HEK293T (cell line): ENCODE measurements around the gene NOP10.

Experiments
- CTCF ChIA-PET: fragments of 350-600 bp; formaldehyde crosslinking; extraction: SDS; loops from one replicate; lab custom pipeline; 2021; ENCODE audit warnings: antibody characterized with exemption, inconsistent platforms; lab: Yijun Ruan, JAX
- POLR2A ChIA-PET: fragments of 350-600 bp; formaldehyde crosslinking; extraction: SDS; loops from one replicate; lab custom pipeline; 2020; ENCODE audit warnings: antibody characterized with exemption, inconsistent platforms; lab: Yijun Ruan, JAX
- DNase-seq: peaks from one replicate; pipeline ENCODE4 v3.0.0; 2012; ENCODE audit warnings: mixed read lengths; ENCODE audit errors: extremely low spot score
- ARNT ChIP-seq: fragments of 450-650 bp; IDR thresholded peaks from 2 replicates; pipeline ENCODE4 v1.6.1; 2017; ENCODE audit warnings: mild to moderate bottlenecking
- BHLHE40 ChIP-seq: fragments of 450-650 bp; IDR thresholded peaks from 2 replicates; pipeline ENCODE4 v1.6.1; 2016; ENCODE audit warnings: mild to moderate bottlenecking, moderate library complexity, borderline replicate concordance
- CTBP1 ChIP-seq: fragments of 450-650 bp; IDR thresholded peaks from 2 replicates; pipeline ENCODE4 v1.6.1; 2016; ENCODE audit warnings: borderline replicate concordance
- ELF4 ChIP-seq: fragments of 450-650 bp; IDR thresholded peaks from 2 replicates; pipeline ENCODE4 v1.6.1; 2017; ENCODE audit warnings: antibody characterized with exemption
- FOXA1 ChIP-seq: fragments of 450-650 bp; IDR thresholded peaks from 2 replicates; pipeline ENCODE4 v1.6.1; 2016; ENCODE audit warnings: mild to moderate bottlenecking
- FOXK2 ChIP-seq: fragments of 450-650 bp; IDR thresholded peaks from 2 replicates; pipeline ENCODE4 v1.6.1; 2016; ENCODE audit warnings: mild to moderate bottlenecking
- FOXM1 ChIP-seq: fragments of 450-650 bp; IDR thresholded peaks from 2 replicates; pipeline ENCODE4 v1.6.1; 2017; ENCODE audit warnings: mild to moderate bottlenecking, borderline replicate concordance
- HDGF ChIP-seq: fragments of 450-650 bp; IDR thresholded peaks from 2 replicates; pipeline ENCODE4 v1.6.1; 2017; ENCODE audit warnings: antibody characterized with exemption, borderline replicate concordance
- L3MBTL2 ChIP-seq: fragments of 450-650 bp; conservative IDR thresholded peaks from 2 replicates; pipeline ENCODE4 v1.6.1; 2016; ENCODE audit warnings: mild to moderate bottlenecking
- LEF1 ChIP-seq: fragments of 450-650 bp; IDR thresholded peaks from 2 replicates; pipeline ENCODE4 v1.6.1; 2017; ENCODE audit warnings: mild to moderate bottlenecking, borderline replicate concordance
- NFRKB ChIP-seq: fragments of 450-650 bp; IDR thresholded peaks from 2 replicates; pipeline ENCODE4 v1.6.1; 2016; ENCODE audit warnings: mild to moderate bottlenecking, moderate library complexity
- SP1 ChIP-seq: fragments of 450-650 bp; IDR thresholded peaks from 2 replicates; pipeline ENCODE4 v1.6.1; 2017
- SUZ12 ChIP-seq: fragments of 450-650 bp; IDR thresholded peaks from 2 replicates; pipeline ENCODE4 v1.6.1; 2016; ENCODE audit warnings: mild to moderate bottlenecking
- TARDBP ChIP-seq: fragments of 450-650 bp; IDR thresholded peaks from 2 replicates; pipeline ENCODE4 v1.6.1; 2016
- ZNF384 ChIP-seq: fragments of 450-650 bp; IDR thresholded peaks from 2 replicates; pipeline ENCODE4 v1.6.1; 2016
- TF ChIP-seq, protein P1 (sequence below): fragments of 450-650 bp; IDR thresholded peaks from 2 replicates; pipeline ENCODE4 v1.6.1; 2016

NOP10 gene

DNA sequence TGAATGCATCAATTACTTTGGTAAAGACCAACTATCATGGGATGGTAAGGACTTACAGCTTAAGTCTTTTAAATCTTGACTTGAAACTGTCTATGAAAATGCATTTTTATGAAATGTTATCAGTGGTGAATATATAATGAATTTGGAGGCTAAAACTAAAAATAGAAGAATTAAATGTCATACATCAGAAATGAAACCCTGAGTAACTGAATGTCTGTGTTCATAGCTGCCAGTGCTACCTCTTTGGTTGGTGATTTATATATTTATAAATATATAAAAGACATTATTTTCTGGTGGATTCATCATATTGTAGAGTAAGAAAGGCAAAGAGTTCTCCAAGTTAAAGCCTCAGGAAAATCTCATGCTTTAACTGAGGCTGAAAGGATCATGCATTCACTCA, 17.6 kb downstream of the NOP10 start:
- ChIA-PET CTCF (no interaction called here), POLR2A (interaction anchor here (1.1 to 1.3 kb wide), 2 partner anchors 13 to 18 kb away, joined by 3 to 4 read pairs; partner anchors contain the start of genes NOP10 and NUTM1)
- DNase-seq = no peak
- TF ChIP-seq L3MBTL2 = no peak
- no peak for TF ChIP-seq ELF4
- TF ChIP-seq SP1 = no peak

DNA sequence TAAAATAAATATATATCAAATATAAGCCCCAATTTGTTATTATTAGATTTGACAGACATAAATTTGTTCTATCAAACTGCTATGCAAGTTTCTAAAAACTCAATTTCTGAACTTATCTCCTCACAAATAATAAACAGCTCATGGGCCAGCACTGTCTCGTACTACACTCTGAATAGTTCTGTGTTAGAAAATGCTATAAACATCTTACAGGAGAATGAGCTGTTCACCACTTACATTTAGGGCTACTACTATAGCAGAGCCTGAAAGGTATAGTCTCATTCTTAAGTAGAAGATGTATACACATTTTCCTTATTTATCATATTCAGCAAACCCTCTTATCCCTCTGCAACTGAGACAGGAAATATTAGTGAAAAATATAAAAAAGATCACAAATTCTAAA, 18.0 kb downstream of the NOP10 start:
- DNase-seq = no peak
- CTCF ChIA-PET = no interaction called here
- POLR2A ChIA-PET = no interaction called here
- no peak for TF ChIP-seq SUZ12
- no peak for TF ChIP-seq FOXM1
- no peak for TF ChIP-seq NFRKB
- no peak for TF ChIP-seq ZNF384
- TF ChIP-seq SP1 = no peak
- TF ChIP-seq, protein P1, sequence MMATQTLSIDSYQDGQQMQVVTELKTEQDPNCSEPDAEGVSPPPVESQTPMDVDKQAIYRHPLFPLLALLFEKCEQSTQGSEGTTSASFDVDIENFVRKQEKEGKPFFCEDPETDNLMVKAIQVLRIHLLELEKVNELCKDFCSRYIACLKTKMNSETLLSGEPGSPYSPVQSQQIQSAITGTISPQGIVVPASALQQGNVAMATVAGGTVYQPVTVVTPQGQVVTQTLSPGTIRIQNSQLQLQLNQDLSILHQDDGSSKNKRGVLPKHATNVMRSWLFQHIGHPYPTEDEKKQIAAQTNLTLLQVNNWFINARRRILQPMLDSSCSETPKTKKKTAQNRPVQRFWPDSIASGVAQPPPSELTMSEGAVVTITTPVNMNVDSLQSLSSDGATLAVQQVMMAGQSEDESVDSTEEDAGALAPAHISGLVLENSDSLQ = no peak
- no peak for TF ChIP-seq L3MBTL2
- no peak for TF ChIP-seq LEF1
- no peak for TF ChIP-seq ARNT

DNA sequence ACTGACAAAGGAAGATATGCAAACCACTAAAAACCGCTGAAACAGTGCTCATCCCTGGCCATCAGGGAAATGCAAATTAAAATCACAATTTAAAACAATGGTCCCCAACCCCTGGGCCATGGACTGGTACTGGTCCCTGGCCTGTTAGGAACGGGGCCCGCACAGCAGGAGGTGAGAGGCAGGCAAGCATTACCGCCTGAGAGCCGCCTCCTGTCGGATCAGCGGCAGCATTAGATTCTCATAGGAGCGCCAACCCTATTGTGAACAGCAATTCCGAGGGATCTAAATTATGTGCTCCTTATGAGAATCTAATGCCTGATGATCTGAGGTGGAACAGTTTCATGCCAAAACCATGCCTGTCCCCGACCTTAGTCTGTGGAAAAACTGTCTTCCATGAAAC, 19.7 kb downstream of the NOP10 start:
- ChIA-PET CTCF (no interaction called here), POLR2A (no interaction called here)
- TF ChIP-seq NFRKB (no peak), LEF1 (no peak), FOXA1 (no peak), BHLHE40 (no peak), ELF4 (no peak), FOXK2 (no peak), SUZ12 (no peak), FOXM1 (no peak), ARNT (no peak), TARDBP (no peak), ZNF384 (no peak), HDGF (no peak), SP1 (no peak), L3MBTL2 (no peak), CTBP1 (no peak)
- TF ChIP-seq, protein P1 = no peak
- no peak for DNase-seq

DNA sequence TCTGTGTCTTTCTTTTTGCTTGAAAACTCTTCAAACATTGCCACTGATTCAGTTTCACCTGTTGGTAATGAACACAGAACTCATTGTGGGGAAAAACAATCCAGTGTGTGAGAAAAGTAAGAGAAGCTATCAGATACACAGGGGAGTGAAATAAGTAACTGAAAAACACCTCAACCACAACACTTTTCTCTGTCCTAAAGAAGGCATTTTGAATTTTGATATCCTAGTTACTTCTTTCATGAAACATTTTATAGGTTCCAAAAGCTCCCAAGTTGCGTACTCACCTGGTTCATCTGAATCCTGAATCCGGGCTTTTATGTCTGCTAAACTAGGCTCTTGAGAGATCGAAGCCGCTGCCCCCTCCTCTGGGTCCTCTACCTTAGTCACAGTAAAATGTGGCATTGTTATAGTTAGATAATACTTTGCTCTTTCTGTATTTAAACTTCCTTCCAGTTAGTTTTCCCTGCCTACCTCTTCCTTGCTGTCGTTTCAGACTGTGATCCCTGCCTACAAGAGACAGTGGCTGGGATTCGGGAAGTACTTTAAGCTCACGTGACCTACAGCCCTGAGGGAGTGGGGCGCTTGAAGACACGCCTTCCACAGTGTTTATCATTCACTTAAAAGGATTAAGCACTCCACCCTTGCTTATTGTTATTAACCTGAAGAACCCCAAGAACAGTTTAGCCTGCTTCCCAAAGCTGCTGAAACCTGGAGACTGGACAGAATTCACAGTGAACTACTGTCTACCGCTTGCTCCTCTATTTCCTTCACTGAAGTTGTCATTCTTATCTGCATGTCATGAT, 24.5 kb downstream of the NOP10 start:
- CTCF ChIA-PET = no interaction called here
- TF ChIP-seq ARNT = no peak
- TF ChIP-seq L3MBTL2 = no peak
- TF ChIP-seq LEF1 = no peak
- TF ChIP-seq TARDBP = no peak
- TF ChIP-seq ZNF384 = 0 out of 2 replicates have a peak, but pooled peaks have one; percentile 35
- POLR2A ChIA-PET = interaction anchor here (0.7 to 1.4 kb wide), 10 partner anchors 9 to 94 kb away, joined by 3 to 6 read pairs (median 4); partner anchors contain the start of genes EMC4, LPCAT4, NOP10 and NUTM1
- peak; percentile 53 for DNase-seq

DNA sequence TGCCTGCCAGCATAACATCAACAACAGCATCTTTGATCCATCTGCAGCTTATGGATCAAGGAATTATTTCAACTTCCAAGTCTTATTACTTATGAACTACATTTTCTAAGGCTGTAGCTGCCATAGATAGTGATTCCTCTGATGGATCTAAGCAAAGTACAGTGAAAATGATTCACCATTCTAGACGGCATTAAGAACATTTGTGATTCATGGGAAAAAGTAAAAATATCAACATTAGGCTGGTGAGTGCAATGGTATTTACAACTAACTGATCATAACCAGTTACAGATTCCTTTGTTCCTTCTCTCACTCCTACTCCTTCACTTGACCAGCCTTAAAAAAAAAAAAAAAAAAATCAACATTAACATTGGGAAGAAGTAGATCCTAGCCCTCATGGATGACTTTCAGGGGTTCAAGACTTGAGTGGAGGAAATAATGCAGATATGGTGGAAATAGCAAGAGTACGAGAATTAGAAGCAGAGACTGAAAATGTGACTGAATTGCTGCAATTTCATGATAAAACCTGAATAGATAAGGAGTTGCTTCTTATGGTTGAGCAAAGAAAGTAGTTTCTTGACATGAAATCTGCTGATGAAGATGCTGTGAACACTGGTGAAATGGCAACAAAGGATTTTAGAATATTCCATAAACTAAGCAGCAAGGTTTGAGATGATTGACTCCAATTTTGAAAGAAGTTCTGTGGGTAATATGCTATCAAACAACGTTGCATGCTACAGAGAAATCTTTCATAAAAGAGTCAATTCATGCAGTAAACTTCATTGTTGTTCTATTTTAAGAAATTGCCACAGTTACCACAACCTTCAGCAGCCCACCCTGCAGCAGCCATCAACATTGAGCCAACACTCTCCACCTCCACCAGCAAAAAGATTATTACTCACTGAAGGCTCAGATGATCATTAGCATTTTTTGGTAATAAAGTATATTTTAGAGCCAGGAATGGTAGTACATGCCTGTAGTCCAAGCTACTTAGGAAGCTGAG, 28.1 kb downstream of the NOP10 start:
- DNase-seq = no peak
- ChIA-PET CTCF (no interaction called here), POLR2A (no interaction called here)
- no peak for TF ChIP-seq ELF4
- TF ChIP-seq L3MBTL2 = no peak
- no peak for TF ChIP-seq ZNF384
- TF ChIP-seq, protein P1 = no peak

DNA sequence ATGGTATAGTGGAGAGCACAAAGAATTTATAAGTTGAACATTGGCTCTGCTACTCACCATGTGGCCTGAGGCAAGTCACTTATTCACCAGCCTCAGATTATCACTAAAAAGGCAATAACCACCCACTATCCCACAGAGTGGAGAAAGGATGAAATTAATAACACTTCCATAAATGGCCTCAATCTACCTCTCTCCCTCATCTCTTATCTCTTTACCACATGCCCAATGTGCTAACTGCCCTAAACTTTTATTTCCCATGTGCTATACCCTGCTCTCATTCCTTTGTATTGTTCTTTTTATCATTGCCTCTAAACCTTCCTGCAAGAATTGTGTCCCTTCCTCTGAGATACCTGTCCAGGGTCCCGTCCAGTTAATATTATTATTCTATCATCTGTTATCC, 31.4 kb downstream of the NOP10 start:
- POLR2A ChIA-PET = no interaction called here
- TF ChIP-seq FOXM1 (no peak), L3MBTL2 (no peak), LEF1 (no peak), HDGF (no peak), ELF4 (no peak), ZNF384 (no peak), BHLHE40 (no peak), TARDBP (no peak), FOXA1 (no peak), NFRKB (no peak), CTBP1 (no peak), SP1 (no peak), FOXK2 (no peak)
- TF ChIP-seq, protein P1 = no peak

More for the DNA sequence above, 31.4 kb downstream of the NOP10 start:
- no peak for DNase-seq
- CTCF ChIA-PET = no interaction called here
